ENCODE measurements around the gene ETV3L.
"Not testable (repeated sequence)": the region's sequence is repeated elsewhere in the genome, so short reads cannot be mapped to it uniquely, and the experiment has no call there.

DNA sequence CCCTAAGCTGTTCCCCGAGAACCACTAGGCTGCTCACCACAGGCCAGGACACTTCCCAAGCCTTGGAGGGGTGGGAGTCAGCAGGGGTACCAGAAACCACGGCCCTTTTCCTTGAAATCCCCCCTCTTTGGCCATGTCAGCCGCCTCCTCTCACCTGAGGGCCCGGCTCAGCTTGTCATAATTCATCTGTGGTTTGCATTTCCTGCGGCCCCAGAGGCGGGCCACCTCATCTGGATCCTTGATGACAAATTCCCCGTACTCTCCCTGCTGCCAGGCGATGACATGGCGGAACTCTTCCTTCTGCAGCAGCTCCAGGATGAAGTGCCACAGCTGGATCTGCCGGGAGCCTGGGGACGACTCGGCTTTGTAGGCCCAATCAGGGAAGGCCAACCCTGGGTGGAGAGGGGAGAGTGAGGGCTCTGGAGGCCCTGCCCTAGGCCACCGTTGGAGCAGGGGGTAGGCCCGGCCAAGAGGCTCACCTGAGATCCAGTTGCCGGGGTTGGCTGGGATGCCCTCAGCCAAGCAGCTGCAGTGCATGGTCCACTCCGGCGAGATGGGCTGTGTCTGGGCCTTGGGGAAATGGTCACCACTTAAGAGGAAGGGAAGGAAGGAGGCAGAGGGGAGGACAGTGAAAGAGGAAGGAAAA, 498 bp downstream of the ETV3L start:
- TF ChIP-seq CTCF (conservative IDR thresholded peaks at IDR 0.05); ZFX (IDR thresholded peaks at IDR 0.05): not testable (repeated sequence)

Measured in C4-2B (cell line).